ENCODE data around the gene SLC49A3. TPM values are rescaled to one million over a fixed set of nuclear protein-coding genes. Genes with fewer than 3 reads are reported as not detected.

Gene SLC49A3
- total RNA-seq, 1 experiment from 2014 or later, result 0.47 TPM

- BruUV-seq (replicated peaks), result no TSS peak
- H3K9me3 ChIP-seq (ENCODE audit: low read depth, low read length, poor library complexity, severe bottlenecking), result no peaks in the 10 kb centered on the region
- H3K27me3 ChIP-seq (replicated peaks; ENCODE audit: insufficient read depth, low read depth, low read length, poor library complexity), result no peaks in the 10 kb centered on the region
- ChIA-PET POLR2A (ENCODE audit: low non-redundant PET) (no interaction called here), CTCF (no interaction called here)
- peaks cover 6% of the 10 kb centered on the region for H3K4me1 ChIP-seq (ENCODE audit: insufficient read depth, low read length, poor library complexity, severe bottlenecking)
- no peak overlapping the region for H3K27ac ChIP-seq (ENCODE audit: low read depth, low read length, poor library complexity, severe bottlenecking)
- DNase-seq (ENCODE audit: low spot score), result no peak
- H3K4me3 ChIP-seq (ENCODE audit: low read depth, low read length, poor library complexity, severe bottlenecking), result no peak overlapping the region
- no peak for TF ChIP-seq EZH2 (IDR thresholded peaks at IDR 0.05; ENCODE audit: borderline replicate concordance, low read depth, low read length, poor library complexity, severe bottlenecking)
- no peak for TF ChIP-seq CTCF (conservative IDR thresholded peaks at IDR 0.05; ENCODE audit: low read depth, low read length)
- intact Hi-C loops (cut with micrococcal nuclease; ENCODE audit: unreplicated experiment), result no loop called here
- no peaks in the 10 kb centered on the region for H3K36me3 ChIP-seq (ENCODE audit: insufficient read depth, low read length, poor library complexity, severe bottlenecking)
These were observed 9.9 kb downstream of the SLC49A3 start for GRCh38 chr4:679104-679481.

DNA sequence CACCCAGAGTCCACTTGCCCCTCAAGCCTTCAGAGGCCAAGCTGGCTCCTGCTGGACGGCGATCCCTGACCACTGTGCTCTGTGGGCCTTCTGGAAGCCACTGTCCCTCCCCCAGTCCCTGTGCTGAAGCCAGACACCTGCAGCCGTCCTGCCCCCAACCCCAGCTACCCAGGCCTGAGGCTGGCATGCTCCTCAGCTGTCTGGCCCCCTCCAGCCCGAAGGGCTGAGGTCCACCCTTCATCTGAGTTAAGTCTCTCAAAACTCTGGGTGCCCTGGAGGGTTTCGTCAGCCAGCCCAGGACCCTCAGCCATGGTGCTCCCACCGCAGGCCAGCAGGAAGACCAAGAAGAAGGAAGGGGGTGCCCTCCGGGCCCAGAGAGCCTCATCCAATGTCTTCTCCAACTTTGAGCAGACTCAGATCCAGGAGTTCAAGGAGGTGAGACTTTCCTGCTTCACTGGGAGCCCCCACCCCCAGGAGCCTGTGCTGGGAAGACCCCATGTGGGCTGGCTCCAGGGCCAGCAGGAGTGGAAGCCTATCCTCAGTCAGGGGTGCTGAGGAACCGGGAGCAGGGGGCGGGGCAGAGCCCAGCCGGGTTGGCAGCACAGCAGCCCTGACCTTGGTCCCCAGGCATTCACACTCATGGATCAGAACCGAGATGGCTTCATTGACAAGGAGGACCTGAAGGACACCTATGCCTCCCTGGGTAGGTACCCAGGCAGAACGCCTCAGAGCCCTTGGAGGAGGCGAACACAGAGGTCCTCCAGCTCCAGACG is 10.4 kb downstream of the SLC49A3 start:
- no peaks in the 10 kb centered on the region for H3K36me3 ChIP-seq (ENCODE audit: insufficient read depth, low read length, poor library complexity, severe bottlenecking)
- ChIA-PET POLR2A (ENCODE audit: low non-redundant PET) (no interaction called here), CTCF (no interaction called here)
- no peak for DNase-seq (ENCODE audit: low spot score)
- H3K27me3 ChIP-seq (replicated peaks; ENCODE audit: insufficient read depth, low read depth, low read length, poor library complexity), result no peaks in the 10 kb centered on the region
- TF ChIP-seq EZH2 (IDR thresholded peaks at IDR 0.05; ENCODE audit: borderline replicate concordance, low read depth, low read length, poor library complexity, severe bottlenecking), result no peak
- no peak for TF ChIP-seq CTCF (conservative IDR thresholded peaks at IDR 0.05; ENCODE audit: low read depth, low read length)
- BruUV-seq (replicated peaks), result no TSS peak
- no peaks in the 10 kb centered on the region for H3K9me3 ChIP-seq (ENCODE audit: low read depth, low read length, poor library complexity, severe bottlenecking)
- peaks cover 4% of the 10 kb centered on the region for H3K4me1 ChIP-seq (ENCODE audit: insufficient read depth, low read length, poor library complexity, severe bottlenecking)
- intact Hi-C loops (cut with micrococcal nuclease; ENCODE audit: unreplicated experiment), result no loop called here
- no peak overlapping the region for H3K27ac ChIP-seq (ENCODE audit: low read depth, low read length, poor library complexity, severe bottlenecking)
- no peak overlapping the region for H3K4me3 ChIP-seq (ENCODE audit: low read depth, low read length, poor library complexity, severe bottlenecking)

DNA sequence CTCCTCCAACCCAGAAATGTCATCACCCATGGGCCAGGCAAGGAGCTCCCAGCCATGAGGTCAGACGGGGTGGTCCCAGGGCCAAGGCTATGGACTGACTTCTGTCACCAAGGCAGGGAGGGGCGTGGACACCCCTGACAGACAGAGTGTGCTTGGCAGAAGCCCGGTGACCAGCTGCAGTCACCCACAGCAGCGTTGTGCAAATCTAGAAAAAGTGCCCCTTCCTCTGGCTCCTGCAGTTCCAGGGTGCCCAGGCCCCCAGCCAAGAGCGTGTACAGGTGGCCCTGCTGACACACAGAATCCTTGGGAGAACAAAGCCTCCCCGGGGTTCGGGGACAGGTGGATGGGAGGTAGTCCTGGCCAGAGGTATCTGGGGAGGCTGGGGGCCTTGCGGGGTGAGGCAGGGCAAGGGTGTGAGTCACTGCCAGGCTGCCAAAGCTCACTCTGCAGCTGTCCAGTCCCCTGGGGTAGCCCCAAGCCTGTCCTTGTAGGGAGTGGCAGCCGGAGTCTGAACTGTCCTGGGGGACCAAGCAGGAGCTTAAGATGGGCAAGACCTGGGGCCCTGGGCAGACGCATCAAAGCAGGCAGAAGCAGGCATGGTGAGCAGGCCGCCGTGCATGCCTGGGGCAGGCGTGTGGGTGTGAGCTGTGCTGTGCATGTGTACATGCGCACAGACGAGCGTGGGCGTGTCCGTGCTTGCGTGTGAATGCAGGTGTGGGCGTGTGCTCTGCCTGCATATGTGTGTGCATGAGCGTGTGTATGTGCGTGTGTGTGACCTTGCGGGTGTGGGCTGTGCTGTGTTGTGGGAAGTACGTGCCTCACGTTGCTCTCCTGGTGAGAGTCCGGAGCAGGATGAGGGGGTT is 11.3 kb downstream of the SLC49A3 start:
- H3K4me1 ChIP-seq (ENCODE audit: insufficient read depth, low read length, poor library complexity, severe bottlenecking), result peaks cover 13% of the 10 kb centered on the region
- no peaks in the 10 kb centered on the region for H3K27me3 ChIP-seq (replicated peaks; ENCODE audit: insufficient read depth, low read depth, low read length, poor library complexity)
- CTCF ChIA-PET, result no interaction called here
- BruUV-seq (replicated peaks), result no TSS peak
- no peaks in the 10 kb centered on the region for H3K9me3 ChIP-seq (ENCODE audit: low read depth, low read length, poor library complexity, severe bottlenecking)
- DNase-seq (ENCODE audit: low spot score), result no peak
- peaks cover under 1% of the 10 kb centered on the region for H3K36me3 ChIP-seq (ENCODE audit: insufficient read depth, low read length, poor library complexity, severe bottlenecking)
- TF ChIP-seq CTCF (conservative IDR thresholded peaks at IDR 0.05; ENCODE audit: low read depth, low read length), result no peak
- no peak for TF ChIP-seq EZH2 (IDR thresholded peaks at IDR 0.05; ENCODE audit: borderline replicate concordance, low read depth, low read length, poor library complexity, severe bottlenecking)
- POLR2A ChIA-PET (ENCODE audit: low non-redundant PET), result no interaction called here
- no peak overlapping the region for H3K27ac ChIP-seq (ENCODE audit: low read depth, low read length, poor library complexity, severe bottlenecking)
- intact Hi-C loops (cut with micrococcal nuclease; ENCODE audit: unreplicated experiment), result no loop called here
- no peak overlapping the region for H3K4me3 ChIP-seq (ENCODE audit: low read depth, low read length, poor library complexity, severe bottlenecking)

All from A673 (cell line).